ENCODE results near the gene ZBTB21.

DNA sequence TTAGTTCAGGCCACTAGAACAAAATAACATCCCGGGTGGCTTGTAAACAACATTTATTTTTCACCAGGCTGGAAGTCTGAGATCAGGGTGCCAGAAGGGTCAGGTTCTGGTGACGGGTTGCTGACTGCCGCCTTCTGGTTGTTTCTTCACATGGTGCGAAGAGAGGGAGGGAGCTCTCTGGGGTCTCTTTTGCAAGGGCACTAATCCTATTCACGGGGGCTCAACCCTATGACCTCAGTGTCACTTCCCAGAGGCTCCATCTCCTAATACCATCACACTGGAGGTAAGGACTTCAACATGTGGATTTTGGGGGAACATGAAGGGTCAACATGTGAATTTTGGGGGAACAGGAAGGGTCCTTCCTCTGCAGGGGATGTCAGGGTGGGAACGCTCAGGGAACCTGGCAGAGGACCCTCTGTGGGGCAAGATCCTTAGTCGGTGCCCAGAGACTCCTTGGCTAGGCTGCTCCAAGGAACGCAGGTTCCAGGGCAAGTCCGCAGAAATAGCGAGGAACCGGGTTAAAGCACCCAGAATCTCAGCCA lies 47.7 kb downstream of the ZBTB21 start:
- TF ChIP-seq CTCF (IDR thresholded peaks at IDR 0.05; ENCODE audit: low read depth, low read length) (no peak), POLR2A (IDR thresholded peaks at IDR 0.05; ENCODE audit: extremely low read depth, insufficient read length) (no peak)
